C4-2B (cell line): ENCODE data around the gene GBP7.

Experiments used
- H3K27ac ChIP-seq: fragments of 450-650 bp; 2 replicates; pipeline ENCODE4 v1.5.1; 2017
- CTCF ChIP-seq: fragments of 450-650 bp; conservative IDR thresholded peaks from 2 replicates; pipeline ENCODE4 v1.5.1; 2017; ENCODE audit warnings: mild to moderate bottlenecking
- ZFX ChIP-seq: fragments of 450-650 bp; IDR thresholded peaks from 2 replicates; pipeline ENCODE4 v1.6.1; 2017

GBP7 gene

DNA sequence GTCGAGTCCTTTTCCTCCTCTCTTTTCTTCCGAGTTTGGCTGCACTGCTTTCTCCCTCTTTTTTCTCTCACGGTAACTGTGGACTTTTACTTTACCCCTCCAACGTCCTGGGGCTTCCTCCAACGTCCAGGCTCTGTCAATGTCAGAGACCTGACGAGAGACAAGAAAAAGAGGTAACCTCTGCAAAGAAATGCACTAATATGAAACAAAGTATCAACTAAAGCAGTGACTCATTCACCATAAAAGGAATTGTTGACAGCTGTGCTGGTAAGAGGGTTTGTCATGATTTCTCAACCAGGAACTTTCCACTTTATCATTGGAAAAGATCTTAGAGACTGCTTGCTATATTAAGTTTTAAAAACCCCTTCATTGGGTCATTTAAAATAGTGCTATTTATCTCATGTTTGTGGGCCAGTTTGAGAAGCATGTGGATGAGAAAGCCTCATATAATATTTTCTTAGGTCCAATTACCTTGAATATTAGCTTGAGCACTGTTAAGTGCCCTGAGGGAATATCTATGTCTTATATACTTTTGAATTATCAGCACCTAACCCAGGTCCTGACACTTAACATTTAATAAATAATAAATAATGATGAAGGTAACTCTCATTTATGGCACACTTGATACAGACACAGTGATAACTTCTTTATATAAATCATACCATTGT is 49.8 kb downstream of the GBP7 start, which contains the start of gene GBP2:
TSS of gene GBP2 (minus strand) at position 202 of the 668 bp plus-strand sequence. CDS start 4,148 bp downstream, outside the sequence.
- H3K27ac ChIP-seq: no peak within 1 kb of the TSS
- TF ChIP-seq CTCF (no peak), ZFX (no peak)

GRCh38 chr1:89125240-89125912 is 50.4 kb downstream of the GBP7 start:
- no peak overlapping the region for H3K27ac ChIP-seq
- TF ChIP-seq CTCF (no peak), ZFX (no peak)

DNA sequence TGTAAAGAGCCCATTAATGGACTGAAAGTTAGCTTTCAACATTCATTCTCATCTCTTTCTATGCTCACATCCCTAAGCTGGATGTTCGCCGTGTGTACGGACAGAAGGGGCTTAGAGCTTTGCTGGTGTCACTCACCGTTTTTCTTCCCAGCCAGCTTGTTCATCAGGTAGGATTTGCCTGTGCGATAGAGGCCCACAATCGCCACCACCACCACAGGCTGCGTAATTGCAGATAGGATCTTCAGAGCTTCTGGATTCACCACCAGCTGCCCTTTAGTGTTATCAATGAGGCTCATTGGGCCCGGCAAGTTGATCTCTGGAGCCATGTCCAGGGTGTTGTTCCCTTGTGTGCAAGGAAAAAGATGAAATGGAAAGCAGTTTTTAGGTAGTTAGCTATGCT is 54.2 kb downstream of the GBP7 start:
- no peak overlapping the region for H3K27ac ChIP-seq
- no peak for TF ChIP-seq CTCF
- TF ChIP-seq ZFX: no peak

DNA sequence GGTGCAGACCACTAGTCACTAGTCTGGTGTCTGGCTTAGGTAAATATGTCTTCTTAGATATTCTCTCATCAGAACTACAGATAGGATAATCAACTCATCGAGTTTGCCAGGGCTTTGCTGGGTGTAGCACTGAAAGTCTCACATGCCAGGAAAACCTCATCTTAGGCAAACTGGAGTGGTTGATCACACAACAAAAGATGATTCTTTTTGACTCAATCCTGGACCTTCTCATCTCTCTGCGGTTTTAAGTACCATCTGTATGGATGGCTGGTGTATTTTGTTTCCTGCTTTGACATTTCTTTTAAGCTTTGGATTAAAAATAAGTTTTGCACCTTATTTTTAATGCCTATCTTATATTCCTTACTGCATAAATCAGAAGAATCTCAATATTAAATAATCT is 61.1 kb downstream of the GBP7 start:
- H3K27ac ChIP-seq: no peak overlapping the region
- no peak for TF ChIP-seq ZFX
- TF ChIP-seq CTCF: no peak

DNA sequence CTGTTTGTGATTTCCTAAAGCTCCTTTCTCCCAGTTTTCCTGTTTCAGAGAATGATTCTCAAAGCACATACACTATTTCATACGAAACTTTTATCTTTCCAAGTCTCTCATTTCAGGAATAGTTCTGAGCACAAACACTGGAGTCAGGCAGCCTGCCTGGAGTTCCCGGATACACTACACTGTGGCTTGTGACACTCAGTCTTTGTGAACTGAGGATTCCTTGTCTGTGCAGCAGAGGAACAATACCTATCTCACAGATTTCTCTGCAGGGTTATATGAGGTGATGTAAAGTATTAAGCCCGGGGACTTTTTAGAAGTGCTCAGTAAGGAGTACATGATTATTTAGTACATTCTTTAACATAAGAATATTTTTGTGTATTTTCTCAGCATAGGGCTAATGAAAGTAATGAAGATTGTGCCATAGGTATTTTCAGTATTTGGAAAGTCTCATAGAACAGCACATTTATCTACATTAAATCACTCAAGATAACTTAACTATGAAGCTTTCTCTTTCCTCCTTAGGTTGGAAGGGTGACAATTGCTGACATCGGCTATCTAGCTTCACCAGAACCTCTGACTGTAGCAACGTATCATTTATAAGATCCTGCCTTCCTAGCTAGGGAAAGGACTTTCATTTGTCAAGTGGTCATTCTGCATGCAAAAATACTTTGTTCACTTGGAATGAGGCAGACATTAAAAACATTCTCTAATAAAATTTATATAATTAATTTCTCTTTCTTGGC is 62.8 kb downstream of the GBP7 start:
- H3K27ac ChIP-seq: no peak overlapping the region

GRCh38 chr1:89104687-89105086 is 71.1 kb downstream of the GBP7 start:
- TF ChIP-seq ZFX (no peak), CTCF (no peak)
- no peak overlapping the region for H3K27ac ChIP-seq

More for the DNA sequence above, 62.8 kb downstream of the GBP7 start:
- TF ChIP-seq CTCF: no peak
- TF ChIP-seq ZFX: no peak

DNA sequence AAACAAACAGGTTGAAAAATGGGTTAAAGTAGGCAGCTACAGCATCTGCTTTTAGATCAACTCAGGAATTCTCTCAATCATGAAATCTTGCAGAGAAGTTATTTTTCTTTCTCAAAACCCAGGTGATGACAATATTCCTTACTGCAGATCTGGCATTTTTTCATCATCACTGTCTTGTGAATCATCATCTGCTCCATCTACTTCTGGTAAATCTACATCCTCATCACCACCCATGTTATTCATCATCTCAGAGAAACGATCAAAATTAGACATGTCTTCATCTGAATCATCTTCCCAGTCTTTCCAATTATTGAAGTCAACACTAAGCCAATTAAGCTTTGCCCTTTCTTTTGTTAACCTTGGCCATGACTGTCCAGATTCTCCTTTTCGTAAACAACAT is 71.7 kb downstream of the GBP7 start:
- TF ChIP-seq CTCF: no peak
- no peak for TF ChIP-seq ZFX
- H3K27ac ChIP-seq: no peak overlapping the region
